HG03571 (cell line): ENCODE data around the gene MMP13.

ENCODE experiments used
- ATAC-seq: cut with Tn5 transposase; IDR thresholded peaks from one replicate; pipeline ENCODE4 v1.9.1; 2021; ENCODE audit not compliant: unreplicated experiment

The MMP13 gene

GRCh38 chr11:102936864-102937509, 18.5 kb downstream of the MMP13 start:
- ATAC-seq = no peak

- ATAC-seq = no peak
Observed at GRCh38 chr11:102935514-102935913, 20.0 kb downstream of the MMP13 start.

- no peak for ATAC-seq
Observed at GRCh38 chr11:102934735-102935134, 20.8 kb downstream of the MMP13 start.

- peak; percentile 45 for ATAC-seq
Observed at GRCh38 chr11:102933627-102934026, 21.9 kb downstream of the MMP13 start.

- no peak for ATAC-seq
Observed at GRCh38 chr11:102932678-102933077, 22.9 kb downstream of the MMP13 start.

GRCh38 chr11:102930451-102930850, 25.1 kb downstream of the MMP13 start:
- ATAC-seq = no peak

GRCh38 chr11:102929972-102930371, 25.6 kb downstream of the MMP13 start:
- peak; percentile 38 for ATAC-seq

- no peak for ATAC-seq
Observed at GRCh38 chr11:102929166-102929565, 26.4 kb downstream of the MMP13 start.

GRCh38 chr11:102928247-102928646, 27.3 kb downstream of the MMP13 start:
- ATAC-seq = no peak

GRCh38 chr11:102927624-102927990, 27.9 kb downstream of the MMP13 start:
- no peak for ATAC-seq

- ATAC-seq = no peak
Observed at GRCh38 chr11:102926961-102927623, 28.4 kb downstream of the MMP13 start.

- ATAC-seq = no peak
Observed at GRCh38 chr11:102926517-102926916, 29.0 kb downstream of the MMP13 start.

GRCh38 chr11:102925988-102926387, 29.5 kb downstream of the MMP13 start:
- no peak for ATAC-seq

- no peak for ATAC-seq
Observed at GRCh38 chr11:102924851-102925380, 30.6 kb downstream of the MMP13 start.

- ATAC-seq = no peak
Observed at GRCh38 chr11:102921587-102922220, 33.8 kb downstream of the MMP13 start.

- peak; percentile 86 for ATAC-seq
Observed at GRCh38 chr11:102920118-102920684, 35.3 kb downstream of the MMP13 start.

GRCh38 chr11:102915044-102915375, 40.5 kb downstream of the MMP13 start:
- no peak for ATAC-seq

GRCh38 chr11:102914238-102915043, 41.1 kb downstream of the MMP13 start:
- no peak for ATAC-seq

GRCh38 chr11:102912482-102912830, 43.1 kb downstream of the MMP13 start:
- ATAC-seq = no peak

GRCh38 chr11:102911758-102912481, 43.6 kb downstream of the MMP13 start:
- ATAC-seq = no peak
